B cell (primary cell): ENCODE results near the gene CD300LG. TPM values are rescaled to one million over a fixed set of nuclear protein-coding genes. Genes with fewer than 3 reads are reported as not detected.

Experiments
- ATAC-seq: fragments of 200-7000 bp; cut with Tn5 transposase; one replicate; pipeline ENCODE4 v1.10.0; 2021; ENCODE audit warnings: low read depth, mild to moderate bottlenecking, moderate number of reproducible peaks, moderate library complexity
- CTCF ChIA-PET: fragments of 350-600 bp; sonication (Branson Sonifier 250); formaldehyde crosslinking; loops from one replicate; lab custom pipeline; 2021; ENCODE audit warnings: antibody characterized with exemption, inconsistent platforms; lab: Charles Lee
- POLR2A ChIA-PET: fragments of 350-600 bp; sonication (Branson Sonifier 250); formaldehyde crosslinking; loops from one replicate; lab custom pipeline; 2021; ENCODE audit warnings: antibody characterized with exemption; lab: Charles Lee
- DNase-seq: peaks from one replicate; pipeline ENCODE4 v3.0.0; 2013
- H2AFZ ChIP-seq: 2 replicates; pipeline ENCODE4 v1.6.1; 2012; ENCODE audit warnings: mild to moderate bottlenecking, low read depth, low read length; ENCODE audit not compliant: insufficient read depth, poor library complexity, severe bottlenecking
- H3K27ac ChIP-seq, 2 donors: 1 replicate in 1 of 2; 2 replicates in 1 of 2; pipeline ENCODE4 v1.5.1; 2012 to 2013; ENCODE audit warnings: low read length in 2 of 2, mild to moderate bottlenecking in 2 of 2, moderate library complexity in 1 of 2
- H3K27me3 ChIP-seq, 4 experiments: fragments of 200-600 bp in 1 of 4; sonication (generic) in 1 of 4; replicated peaks in 1 of 4; 1 replicate in 2 of 4; 2 replicates in 2 of 4; pipeline versions ENCODE4 v1.6.1 to v1.7.0; 2013 to 2016; ENCODE audit warnings: low read length in 3 of 4, mild to moderate bottlenecking in 2 of 4, mixed read lengths in 1 of 4, moderate library complexity in 1 of 4; ENCODE audit not compliant: insufficient read depth in 4 of 4, control insufficient read depth in 3 of 4; ENCODE audit errors: control extremely low read depth in 1 of 4
- H3K36me3 ChIP-seq, 2 experiments: replicated peaks in 1 of 2; 1 replicate in 1 of 2; 2 replicates in 1 of 2; pipeline versions ENCODE4 v1.6.1 to v1.7.1; 2013; ENCODE audit warnings: low read length in 1 of 2; ENCODE audit not compliant: insufficient read depth in 2 of 2, control insufficient read depth in 1 of 2; ENCODE audit errors: control extremely low read depth in 1 of 2, extremely low read depth in 1 of 2
- H3K4me1 ChIP-seq, 2 donors: fragments of 200-600 bp in 1 of 2; sonication (generic) in 1 of 2; 1 replicate in 1 of 2; 2 replicates in 1 of 2; pipeline versions ENCODE4 v1.5.1 to v1.6.1; 2013 to 2017; ENCODE audit warnings: low read length in 2 of 2; ENCODE audit not compliant: control insufficient read depth in 2 of 2, insufficient read depth in 2 of 2
- H3K4me2 ChIP-seq: replicated peaks from 2 replicates; pipeline ENCODE3; 2012; ENCODE audit warnings: mild to moderate bottlenecking, low read depth, low read length; ENCODE audit not compliant: poor library complexity, severe bottlenecking
- H3K4me3 ChIP-seq, 5 experiments: fragments of 200-600 bp in 1 of 5; sonication (generic) in 1 of 5; 1 replicate in 3 of 5; 2 replicates in 2 of 5; pipeline versions ENCODE4 v1.5.1 to v1.7.0; 2011 to 2016; ENCODE audit warnings: low read length in 4 of 5, mild to moderate bottlenecking in 4 of 5, low read depth in 2 of 5, control low read depth in 1 of 5, moderate library complexity in 1 of 5; ENCODE audit not compliant: insufficient read depth in 1 of 5; ENCODE audit errors: control extremely low read depth in 1 of 5, extremely low read depth in 1 of 5
- H3K79me2 ChIP-seq: fragments of 200-600 bp; sonication (generic); one replicate; pipeline ENCODE4 v1.6.0; 2016; ENCODE audit warnings: low read length; ENCODE audit not compliant: control insufficient read depth, insufficient read depth
- H3K9ac ChIP-seq: fragments of 200-600 bp; sonication (generic); 2 replicates; pipeline ENCODE4 v1.6.1; 2017; ENCODE audit warnings: mild to moderate bottlenecking, low read length, moderate library complexity
- H3K9me3 ChIP-seq, 3 donors: one replicate each; pipeline versions ENCODE4 v1.6.1 to v1.7.1; 2013; ENCODE audit warnings: low read length in 2 of 3; ENCODE audit not compliant: control insufficient read depth in 2 of 3, insufficient read depth in 1 of 3; ENCODE audit errors: control extremely low read depth in 1 of 3
- H4K20me1 ChIP-seq: 2 replicates; pipeline ENCODE4 v1.6.0; 2012; ENCODE audit warnings: mild to moderate bottlenecking, low read length; ENCODE audit not compliant: insufficient read depth, control insufficient read depth, poor library complexity, severe bottlenecking
- H3K27ac Mint-ChIP-seq: one replicate; pipeline ENCODE4 v1.8.0; 2021; ENCODE audit warnings: mixed read lengths
- H3K27me3 Mint-ChIP-seq: one replicate; pipeline ENCODE4 v1.8.0; 2021; ENCODE audit warnings: mixed read lengths
- H3K4me1 Mint-ChIP-seq: one replicate; pipeline ENCODE4 v1.8.0; 2021; ENCODE audit warnings: mixed read lengths
- H3K4me3 Mint-ChIP-seq: one replicate; pipeline ENCODE4 v1.8.0; 2021; ENCODE audit warnings: mixed read lengths
- H3K9me3 Mint-ChIP-seq: one replicate; pipeline ENCODE4 v1.8.0; 2022; ENCODE audit warnings: mixed read lengths; ENCODE audit not compliant: insufficient read depth
- CTCF ChIP-seq: fragments of 200-600 bp; IDR thresholded peaks from one replicate; pipeline ENCODE4 v1.8.0; 2022; ENCODE audit warnings: antibody characterized with exemption, mild to moderate bottlenecking
- EZH2 ChIP-seq: IDR thresholded peaks from 2 replicates; pipeline ENCODE4 v1.6.1; 2012; ENCODE audit warnings: borderline replicate concordance, low read depth, mild to moderate bottlenecking, moderate library complexity, low read length; ENCODE audit not compliant: insufficient read depth, poor library complexity, severe bottlenecking
- WGBS: methylation state at CpG from one replicate; pipeline ENCODE4 v1.1.5; 2013; ENCODE audit warnings: missing lambda C conversion rate; ENCODE audit not compliant: insufficient coverage; 5-methylcytosine and 5-hydroxymethylcytosine counted together
- intact Hi-C: fragments of 100-400 bp; cut with micrococcal nuclease; formaldehyde crosslinking; loops from one replicate; pipeline ENCODE4 v1.10.0; 2022
- polyA plus RNA-seq: library from polyadenylated mRNA; depleted of rRNA; stranded (reverse); fragments of >200 nt; gene quantifications from 2 replicates; pipeline ENCODE4 v1.2.3, GENCODE V29; 2012
- total RNA-seq, 2 donors: library from RNA; stranded (reverse); fragments of 120-200 nt in 1 of 2; gene quantifications; 1 replicate in 1 of 2; 2 replicates in 1 of 2; pipeline versions ENCODE4 v1.2.3 to v1.2.4, GENCODE V29; 2013 to 2022

The CD300LG gene
- total and polyA plus RNA-seq, 2 donors (not counting 1 experiment from before 2014, with no cell fraction given): not detected

- Histone ChIP-seq H3K79me2 (no peaks in the 10 kb centered on the region), H3K27ac (no peak within 1 kb of the TSS), H3K4me2 (peak within 1 kb of the TSS; percentile 90), H3K4me1 (peaks cover 14 to 21% of the 10 kb centered on the region in 2 donors), H3K4me3 (peak within 1 kb of the TSS in 4 of 5 experiments; percentile 0 to 53 (median 40)), H2AFZ (peak within 1 kb of the TSS; percentile 73), H3K27me3 (peaks cover 0 to 34% (median 25%) of the 10 kb centered on the region in 4 experiments), H4K20me1 (no peaks in the 10 kb centered on the region), H3K36me3 (no peaks in the 10 kb centered on the region), H3K9me3 (peaks cover 0 to 10% (median 0%) of the 10 kb centered on the region in 3 donors), H3K9ac (peak within 1 kb of the TSS; percentile 62)
- POLR2A ChIA-PET: interaction anchor here (0.5 kb wide), 1 partner anchor 266 kb away, joined by 4 read pairs; no protein-coding TSS in a partner anchor
- ATAC-seq (peak; percentile 81), DNase-seq (no peak)
- Mint-ChIP-seq H3K9me3 (no peaks in the 10 kb centered on the region), H3K4me1 (peaks cover 16% of the 10 kb centered on the region), H3K4me3 (peak within 1 kb of the TSS; percentile 88), H3K27me3 (peaks cover 62% of the 10 kb centered on the region), H3K27ac (no peak within 1 kb of the TSS)
- CTCF ChIA-PET: interaction anchor here (0.6 kb wide), 1 partner anchor 849 kb away, joined by 3 read pairs; no protein-coding TSS in a partner anchor
- intact Hi-C loops: no loop called here
- WGBS: 3% methylated on average over 79 of the region's 87 CpGs
- TF ChIP-seq CTCF (no peak), EZH2 (no peak)
Measured at GRCh38 chr17:43832976-43833829, 13.8 kb upstream of the CD300LG start, which contains the start of gene MPP3. TSS of gene MPP3 (minus strand) at chr17:43833146. CDS start at chr17:43831906, 1,240 bp downstream.
